GM21528 (cell line): ENCODE results near the gene CACNA2D4.

ENCODE experiments used
- ATAC-seq: cut with Tn5 transposase; IDR thresholded peaks from one replicate; pipeline ENCODE4 v1.9.1; 2021; ENCODE audit warnings: mild to moderate bottlenecking, moderate library complexity; ENCODE audit not compliant: unreplicated experiment, low FRiP score

Gene CACNA2D4

DNA sequence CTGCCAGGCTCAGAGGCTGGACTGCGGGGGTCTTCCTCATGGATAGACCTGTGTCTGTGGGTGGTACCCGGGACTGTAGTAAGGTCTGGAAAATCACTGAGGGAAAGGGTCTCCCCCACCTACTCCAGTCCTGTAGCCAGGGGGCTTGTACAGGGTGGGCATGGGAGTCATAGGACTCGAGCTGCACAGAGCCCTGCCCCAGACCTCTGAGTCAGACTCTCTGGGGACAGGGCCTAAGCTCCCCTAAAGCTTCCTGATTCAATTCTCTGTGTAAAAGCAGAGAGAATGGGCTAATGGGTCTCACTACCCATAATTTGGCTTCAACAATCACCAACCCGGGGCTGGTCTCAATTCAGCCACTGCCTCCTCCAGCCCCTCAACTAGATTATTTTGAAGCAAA lies 71.0 kb downstream of the CACNA2D4 start:
- no peak for ATAC-seq

DNA sequence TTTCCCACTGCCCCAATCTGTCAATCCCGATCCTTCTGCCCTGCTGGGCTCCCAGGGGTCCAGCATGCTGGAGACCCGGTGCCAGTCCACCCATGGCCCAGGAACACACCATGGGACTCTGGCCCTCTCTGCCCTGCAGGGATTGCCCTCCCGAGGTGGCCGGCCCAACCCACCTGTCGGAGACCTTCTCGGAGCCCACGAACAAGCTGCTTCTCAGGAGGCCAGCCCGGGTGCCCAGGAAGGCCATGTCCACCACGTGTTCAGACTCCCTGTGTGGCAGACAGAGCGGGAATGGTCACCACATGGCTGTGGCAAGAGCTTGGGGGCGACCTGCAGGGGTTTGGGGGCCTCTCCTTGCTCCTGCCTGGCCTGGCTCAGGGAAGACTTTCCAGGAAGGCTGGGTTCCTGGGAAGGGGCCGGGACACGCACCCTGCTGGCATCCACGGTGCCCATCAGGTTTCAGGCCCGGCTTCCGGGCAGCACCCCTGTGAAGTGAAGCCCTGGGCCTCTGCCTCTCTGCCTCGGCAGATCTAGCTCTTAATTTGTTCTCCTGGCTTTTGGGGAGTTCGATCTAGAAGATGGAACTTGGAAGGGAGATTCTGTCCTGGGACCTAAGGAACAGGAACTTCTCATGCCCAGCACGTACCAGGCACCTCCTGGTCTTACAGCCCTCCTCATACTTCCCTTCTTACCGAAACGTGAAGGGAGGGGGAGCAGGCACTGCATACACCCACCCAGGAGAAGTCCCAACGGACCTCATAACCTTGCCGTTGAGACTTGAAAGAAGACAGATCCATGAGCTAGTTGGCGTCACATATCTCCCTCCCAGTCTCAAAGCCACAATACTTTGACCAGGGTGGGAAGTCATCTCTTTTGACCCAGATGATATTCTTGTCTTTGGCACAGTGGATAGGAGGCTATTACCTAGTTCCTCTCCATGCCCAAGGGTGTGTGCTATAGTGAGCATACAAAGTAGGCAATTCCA lies 71.7 kb downstream of the CACNA2D4 start:
- no peak for ATAC-seq

DNA sequence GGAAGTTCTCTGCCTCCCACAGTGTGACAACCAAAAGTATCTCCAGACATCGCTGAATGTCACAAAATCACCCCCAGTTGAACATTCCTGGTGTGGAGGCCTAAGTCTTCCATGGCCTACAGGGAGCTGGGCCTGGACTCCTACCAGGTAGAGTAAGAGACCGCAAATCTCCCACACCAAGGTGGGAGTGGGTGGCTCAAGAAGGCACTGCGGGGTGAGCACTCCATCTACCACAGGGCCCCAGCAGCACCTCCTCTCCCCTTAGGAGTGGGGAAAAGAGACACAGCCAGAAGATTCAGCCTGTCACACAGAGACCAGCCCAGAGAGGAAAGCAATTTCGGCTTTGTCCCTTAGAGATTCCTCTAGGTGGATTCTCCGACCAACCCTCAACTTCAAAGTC lies 72.6 kb downstream of the CACNA2D4 start:
- no peak for ATAC-seq

DNA sequence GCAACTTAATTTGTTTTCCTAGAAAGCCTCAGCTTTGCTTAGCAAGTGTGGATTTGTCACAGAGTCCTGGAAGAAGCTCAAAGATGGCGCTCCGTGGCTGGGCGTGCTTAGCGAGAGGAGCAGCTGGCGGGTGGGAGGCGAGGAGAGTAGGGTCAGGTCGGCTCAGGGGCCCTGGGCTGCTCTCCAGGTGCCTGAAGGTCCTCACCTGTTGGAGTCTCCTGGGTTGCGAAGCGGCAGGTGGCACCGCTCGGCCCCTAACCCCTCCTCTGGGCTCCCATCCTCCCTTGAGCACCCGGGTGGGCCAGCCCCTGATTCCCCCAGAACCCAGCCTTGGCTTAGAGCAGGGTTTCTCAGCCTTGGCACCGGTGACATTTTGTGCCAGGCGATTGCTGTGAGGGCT lies 73.0 kb downstream of the CACNA2D4 start:
- no peak for ATAC-seq

DNA sequence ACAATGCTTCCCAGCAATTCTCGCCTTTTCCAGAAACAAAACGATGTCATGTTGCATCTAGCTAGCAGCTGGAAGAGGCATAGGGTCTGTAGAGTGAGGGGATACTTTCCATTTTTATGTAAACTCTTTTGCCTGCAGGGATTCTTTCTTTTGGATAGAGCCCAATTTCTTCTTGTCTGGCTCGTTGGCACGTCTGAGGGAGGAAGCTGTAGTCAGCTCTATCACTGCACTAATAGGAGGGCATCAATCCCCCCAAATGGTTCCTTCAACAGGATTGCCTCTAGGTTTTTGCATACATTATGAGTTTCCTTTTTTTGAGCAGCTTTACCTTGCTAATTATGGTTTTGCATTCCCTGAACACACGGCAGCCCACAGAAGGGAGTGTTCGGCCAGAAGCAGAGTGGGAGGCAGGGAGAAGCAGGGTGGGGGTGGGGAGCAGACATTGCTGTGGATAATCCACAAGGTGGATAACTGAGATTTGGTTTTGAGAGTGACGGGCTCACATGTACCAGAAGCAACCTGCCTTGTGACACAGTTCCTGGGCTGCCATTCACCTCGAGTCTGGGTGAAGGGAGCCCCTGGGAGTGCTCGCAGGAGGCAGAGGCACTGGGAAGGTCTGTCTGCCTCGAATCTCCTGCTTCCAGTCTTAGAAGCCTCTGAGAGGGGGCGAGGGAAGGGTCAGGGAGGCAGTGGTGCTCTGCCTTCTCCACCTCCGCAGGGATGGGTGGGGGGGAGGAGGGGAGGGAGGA lies 73.6 kb downstream of the CACNA2D4 start:
- ATAC-seq, result no peak

DNA sequence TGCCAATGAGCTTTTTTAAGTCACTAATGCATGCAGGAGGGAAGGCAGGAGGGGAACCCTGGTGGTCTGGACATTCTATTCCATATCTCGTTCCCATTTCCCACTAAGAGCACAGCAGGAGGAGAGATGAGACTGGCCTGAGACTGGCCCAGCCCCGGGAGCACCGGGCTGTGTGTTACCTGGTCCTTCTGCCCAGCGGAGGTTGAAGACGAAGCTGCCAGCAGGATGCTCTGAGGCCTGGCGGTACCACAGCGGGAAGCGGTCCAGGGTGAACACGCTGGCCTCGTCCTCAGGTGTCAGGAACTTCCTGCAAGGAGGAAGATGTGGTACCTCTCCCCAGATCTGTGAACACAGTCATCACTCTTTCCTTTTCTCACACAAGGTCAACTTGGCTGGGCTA lies 74.2 kb downstream of the CACNA2D4 start:
- no peak for ATAC-seq

DNA sequence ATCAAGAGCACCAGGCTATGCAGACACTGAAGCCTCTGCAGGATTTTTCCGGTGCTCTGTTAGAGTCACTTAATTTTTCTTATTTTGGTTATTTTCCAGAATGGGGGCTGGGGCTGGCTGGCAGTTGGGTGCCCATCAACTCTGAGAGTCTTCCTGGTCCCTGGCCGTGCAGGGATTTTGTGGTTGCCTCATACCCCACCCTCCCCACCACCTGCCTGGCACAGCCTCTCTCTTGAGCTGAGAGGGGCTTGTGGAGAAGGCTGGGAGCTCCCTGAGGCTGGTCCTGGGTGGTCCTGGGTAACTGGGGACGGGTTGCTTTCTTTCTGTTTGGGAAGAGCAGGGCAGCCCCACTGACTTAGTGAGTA lies 74.8 kb downstream of the CACNA2D4 start:
- no peak for ATAC-seq

DNA sequence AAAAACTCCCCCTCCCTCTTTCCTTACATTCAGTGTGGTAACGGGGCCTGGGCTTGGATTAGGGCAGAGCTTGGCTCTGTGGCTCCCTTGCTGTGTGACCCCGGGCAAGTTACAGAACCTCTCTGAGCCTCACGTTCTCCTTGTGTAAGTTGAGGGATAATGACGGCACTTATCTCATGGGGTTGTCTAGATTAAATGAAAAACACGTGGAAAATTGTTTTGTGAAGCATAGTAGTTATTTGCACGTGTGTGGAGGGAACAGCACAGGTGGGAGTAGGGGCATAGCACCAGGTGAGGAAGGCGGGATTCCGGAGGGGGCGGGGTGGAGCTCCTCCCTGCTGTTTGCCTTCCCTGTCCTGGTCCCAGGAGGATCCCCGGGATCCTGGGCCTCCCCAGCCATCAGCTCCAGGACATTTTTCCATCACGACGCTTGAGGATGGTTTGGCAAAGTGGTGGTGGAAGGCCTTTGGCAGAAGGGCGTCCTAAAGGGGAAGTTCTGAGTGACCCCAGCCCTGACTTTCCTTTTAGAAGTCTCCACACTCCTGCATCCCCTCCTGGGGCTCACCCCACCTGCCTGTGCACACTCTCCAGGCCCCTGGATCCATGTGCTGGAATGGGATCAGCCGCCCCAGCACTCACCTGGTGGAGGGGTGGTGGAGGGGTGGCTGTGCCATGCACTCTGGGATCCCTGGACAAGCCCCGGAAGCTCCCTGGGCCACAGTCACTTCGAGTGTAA lies 75.4 kb downstream of the CACNA2D4 start:
- no peak for ATAC-seq

DNA sequence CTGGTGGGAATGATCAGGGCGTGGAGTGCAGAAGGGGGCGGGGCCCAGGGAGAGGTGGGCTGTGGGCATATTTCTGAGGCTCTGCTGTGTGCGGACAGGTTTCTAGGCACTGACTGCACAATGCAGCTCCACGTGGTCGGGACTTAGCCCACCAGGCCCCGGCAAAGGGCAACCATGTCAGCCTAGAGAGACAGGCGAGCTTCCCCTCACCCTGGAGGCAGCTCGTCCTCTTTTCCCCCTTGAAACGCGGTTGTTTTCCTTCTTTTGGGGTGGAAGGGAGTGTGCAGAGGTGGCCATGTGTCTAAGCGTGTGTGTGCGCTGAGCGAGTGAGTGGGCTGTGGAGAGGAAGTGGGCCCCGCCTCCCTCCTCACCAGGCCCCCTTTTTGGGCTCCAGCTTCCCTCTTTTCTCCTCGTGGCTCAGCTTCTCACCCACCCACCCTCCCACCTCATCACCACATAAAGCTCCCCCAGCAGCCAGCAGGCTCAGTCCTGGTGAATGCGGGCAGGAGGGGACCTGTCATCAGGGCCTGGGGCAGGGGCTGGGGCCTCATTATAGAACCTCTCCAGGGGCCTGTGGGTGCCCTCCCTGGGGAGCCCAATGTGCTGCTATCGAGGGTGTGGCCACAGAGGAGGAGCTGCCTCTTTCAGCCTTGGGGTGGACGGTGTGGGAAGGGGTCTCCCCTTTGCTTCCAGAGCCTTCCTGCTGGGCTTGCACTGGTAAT lies 76.1 kb downstream of the CACNA2D4 start:
- ATAC-seq, result no peak

DNA sequence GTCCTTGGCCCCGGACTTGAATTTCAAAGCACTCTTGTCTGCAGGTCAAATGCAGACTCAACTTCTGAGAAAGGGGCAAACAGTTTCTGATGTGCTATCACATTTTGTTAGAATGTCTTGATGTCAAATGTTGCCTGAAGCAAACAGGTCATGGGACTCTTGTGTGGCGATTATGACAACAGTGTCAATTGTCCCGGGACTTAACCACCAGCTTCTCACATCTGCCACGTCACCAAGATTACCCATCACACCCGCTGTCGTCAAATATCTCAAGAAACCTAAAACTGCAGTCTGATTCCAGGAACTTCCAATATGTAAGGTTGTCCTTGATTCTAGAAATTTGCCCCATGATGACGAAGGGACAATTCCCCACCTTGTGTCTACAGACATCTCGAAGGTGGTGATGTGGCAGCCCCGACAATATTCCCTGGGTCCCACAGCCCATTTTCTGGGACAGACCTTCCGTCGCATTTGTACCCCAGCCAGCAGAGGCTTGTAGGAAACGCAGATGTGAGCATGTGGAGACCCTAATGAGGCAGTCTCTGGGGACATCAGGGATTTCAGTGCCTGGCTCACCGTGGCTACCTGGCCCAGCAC lies 76.8 kb downstream of the CACNA2D4 start:
- ATAC-seq, result no peak

DNA sequence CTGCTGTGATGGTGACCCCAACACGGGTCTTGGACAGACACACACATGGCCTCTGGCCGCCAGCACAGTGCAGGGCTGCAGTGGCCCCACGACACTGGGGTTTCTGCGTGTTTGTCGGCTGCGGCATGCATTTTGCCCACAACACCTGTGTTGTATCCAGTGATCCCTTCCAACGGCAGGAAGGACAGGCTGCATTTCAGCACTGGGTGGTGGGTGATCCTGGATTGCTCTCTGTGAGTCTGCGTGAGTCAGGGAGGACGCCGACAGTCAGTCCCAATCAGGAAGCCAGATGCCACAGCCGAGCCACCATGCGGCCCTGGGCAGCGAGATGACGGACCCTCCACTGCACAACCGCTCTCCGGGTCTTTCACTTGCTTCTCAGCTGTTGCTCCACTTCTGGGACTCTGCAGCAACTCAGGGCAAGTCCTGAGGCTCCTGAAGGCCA lies 77.4 kb downstream of the CACNA2D4 start:
- ATAC-seq, result no peak

DNA sequence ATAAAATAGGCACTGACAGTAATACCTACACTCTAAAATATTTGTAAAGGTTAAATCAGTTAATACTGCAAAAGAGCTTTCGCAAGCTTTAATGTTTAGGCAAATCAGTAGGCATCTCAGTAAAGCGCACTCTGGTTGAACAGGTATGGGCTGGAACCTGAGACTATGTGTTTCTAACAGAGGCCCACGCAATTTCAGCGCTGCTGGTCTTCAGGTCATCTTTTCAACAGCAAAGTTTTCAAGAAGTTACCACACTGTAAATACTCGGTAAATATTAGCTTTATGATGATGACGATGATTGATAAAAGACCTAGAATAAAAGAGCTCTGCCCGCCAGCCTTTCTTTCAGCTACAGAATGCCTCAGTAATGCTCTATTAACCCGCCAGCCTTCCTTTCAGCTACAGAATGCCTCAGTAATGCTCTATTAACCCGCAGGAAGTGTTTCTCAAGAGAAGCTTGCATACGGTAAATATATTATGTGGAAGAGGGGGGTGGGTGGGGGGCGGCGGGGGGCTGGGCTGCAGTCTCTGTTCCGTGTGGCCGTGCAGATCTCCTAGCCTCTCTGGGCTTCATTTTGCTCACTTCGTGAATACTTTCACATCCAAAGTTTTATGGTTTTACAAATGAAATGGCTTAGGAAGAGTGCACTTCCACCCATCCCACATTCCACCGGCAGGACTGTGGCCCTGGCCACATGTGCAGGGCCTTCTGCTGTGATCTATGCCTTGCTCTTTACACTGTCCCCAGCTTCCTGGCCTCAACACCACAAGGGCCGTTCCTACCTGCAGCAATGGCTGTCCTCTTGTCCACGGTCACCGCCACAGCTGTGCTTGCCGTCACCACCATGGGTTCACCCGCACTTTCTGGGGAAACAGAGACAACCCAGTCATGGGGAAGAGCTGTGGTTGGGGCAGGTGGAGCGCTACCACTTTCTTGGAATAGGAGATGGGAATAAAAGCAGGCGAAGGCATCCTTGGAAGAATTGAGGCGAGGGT lies 78.2 kb downstream of the CACNA2D4 start:
- no peak for ATAC-seq

DNA sequence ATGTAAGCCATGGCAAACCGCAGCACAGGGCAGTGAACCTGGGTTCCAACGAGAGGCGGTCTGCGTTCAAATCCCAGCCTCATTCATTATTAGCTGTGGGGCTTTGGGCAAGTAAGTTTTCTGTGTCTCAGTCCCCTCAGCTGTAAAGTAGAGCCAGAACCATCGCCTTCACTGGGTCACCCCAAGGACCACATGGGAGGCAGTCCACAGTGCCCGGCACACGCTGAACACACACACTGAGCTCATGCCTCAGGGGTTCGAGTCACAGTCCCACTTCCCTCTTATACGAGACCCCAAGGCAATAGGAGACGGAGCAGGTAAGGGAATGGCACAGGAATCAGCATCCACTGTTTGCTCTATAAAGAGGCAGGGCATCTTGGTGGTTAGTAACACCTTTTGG lies 79.0 kb downstream of the CACNA2D4 start:
- ATAC-seq, result no peak

DNA sequence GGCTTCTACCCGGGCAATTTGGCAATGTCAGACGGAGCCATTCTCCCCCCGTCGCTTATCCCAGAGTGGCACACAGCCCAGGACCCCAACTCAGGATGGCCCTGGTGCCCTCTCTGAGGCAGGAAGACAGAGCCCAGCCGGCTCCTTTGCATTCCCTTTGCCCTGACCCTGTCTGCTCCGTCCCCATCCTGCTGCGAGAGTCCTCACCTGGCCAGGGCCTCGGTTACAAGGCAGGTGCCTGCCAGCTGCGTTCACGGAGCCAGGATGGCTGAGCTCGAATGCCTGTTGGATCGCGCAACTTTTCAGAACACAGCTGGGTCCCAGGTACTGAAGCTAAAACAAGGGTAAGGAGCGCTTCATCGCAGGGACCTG lies 79.5 kb downstream of the CACNA2D4 start:
- no peak for ATAC-seq

DNA sequence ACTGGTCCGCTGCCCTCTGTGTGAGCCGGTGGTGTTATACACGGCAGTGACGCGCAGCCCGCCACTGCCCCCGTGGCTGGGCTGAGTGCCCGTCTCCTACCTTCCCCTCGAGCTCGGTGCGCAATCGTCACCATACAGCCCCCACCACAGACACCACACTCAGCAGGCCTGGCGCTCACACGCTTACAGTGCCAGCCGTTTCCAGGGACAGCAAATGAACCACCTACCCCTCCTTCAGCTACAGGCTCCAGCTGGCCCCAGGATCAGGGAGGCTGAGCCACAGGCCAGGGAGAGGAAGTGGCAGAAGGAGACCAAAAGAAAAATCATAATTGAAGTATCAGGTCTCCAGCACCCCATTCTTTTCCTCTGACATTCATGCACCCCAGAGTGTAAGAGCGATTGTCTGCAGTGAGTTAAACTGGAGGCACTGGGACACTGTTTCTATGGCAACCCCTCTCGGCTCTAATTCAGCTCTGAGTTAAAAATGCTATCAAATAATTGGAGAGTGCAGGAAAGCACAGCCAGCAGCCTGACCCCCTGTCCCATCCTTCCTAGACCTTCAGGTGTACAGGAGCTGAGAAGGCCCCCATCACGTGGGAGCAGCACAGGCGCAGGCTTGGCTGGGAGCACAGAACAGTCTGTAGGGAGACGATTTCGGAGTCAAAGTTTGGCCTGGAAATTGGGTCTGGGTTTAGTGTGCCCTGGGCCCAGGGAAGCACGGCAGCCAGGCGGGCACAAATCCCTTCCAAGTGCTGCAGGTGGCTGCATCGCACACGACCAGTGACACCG lies 80.1 kb downstream of the CACNA2D4 start:
- ATAC-seq, result no peak

DNA sequence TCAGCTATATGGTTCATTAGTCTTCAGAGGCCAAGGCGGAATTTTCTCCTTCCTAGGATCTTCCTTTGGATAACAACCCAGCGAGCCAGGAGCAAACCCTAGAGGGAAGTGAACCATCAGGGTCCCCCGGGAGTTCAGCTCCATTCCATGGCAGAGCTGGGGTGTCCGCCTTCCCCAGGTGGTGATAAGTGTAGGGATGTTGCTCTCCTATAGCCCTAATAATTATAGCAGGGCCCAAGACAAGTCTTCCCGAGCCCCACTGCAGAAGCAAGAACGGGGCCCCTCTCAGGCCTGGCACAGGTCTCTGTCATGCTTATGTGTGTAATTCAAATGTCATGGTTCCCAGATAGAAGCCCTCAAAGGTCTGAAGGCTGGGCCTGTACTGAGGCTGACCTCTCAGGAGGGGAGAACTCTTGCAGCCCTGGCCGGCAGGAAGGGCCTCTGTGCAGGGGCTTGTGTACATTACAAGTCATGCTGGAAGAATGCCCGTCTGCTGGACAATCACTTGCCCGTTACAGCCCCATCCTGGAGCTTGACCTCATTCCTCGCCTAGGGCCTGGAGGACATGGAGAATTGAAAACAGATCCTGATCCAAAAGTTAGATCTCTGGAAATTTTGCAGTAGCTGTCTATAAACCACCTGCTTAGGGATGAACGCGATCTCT lies 80.8 kb downstream of the CACNA2D4 start:
- no peak for ATAC-seq

DNA sequence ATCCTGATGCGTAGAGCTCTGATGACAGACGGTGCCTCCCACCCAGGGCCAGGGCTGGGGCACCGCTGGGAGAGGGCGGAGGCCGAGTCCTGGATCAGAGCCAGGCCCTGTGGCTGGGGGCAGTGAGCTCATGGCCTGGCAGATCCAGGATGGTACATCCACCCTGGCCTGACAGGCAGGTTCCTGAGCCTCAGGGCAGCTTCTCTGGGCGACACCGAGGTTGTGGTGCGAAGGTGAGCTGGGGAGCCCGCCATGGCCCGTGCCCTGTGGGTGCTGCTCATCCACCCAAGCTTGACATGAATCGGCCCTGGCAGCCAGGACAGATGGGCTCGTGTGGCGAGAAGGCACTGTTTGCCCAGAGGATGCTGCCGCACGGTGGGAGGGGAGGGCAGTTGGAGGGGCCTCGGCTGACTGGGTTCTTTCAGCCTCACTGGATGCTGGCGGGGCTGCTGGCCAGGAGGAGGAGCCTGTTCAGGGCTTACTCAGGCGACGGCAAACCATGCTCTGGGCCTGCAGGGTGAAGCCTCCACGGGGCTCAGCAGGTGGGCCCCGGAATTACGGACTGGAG lies 81.5 kb downstream of the CACNA2D4 start:
- ATAC-seq, result no peak
